Mesothelial cell of epicardium (in vitro differentiated cells): ENCODE results near the gene ARHGAP22. TPM values are rescaled to one million over a fixed set of nuclear protein-coding genes. Genes with fewer than 3 reads are reported as not detected.

Source experiments
- DNase-seq, 2 experiments: peaks; one replicate each; pipeline ENCODE4 v3.0.0; 2021; ENCODE audit warnings: low spot score in 2 of 2; ENCODE audit not compliant: unreplicated experiment in 2 of 2
- H3K27ac Mint-ChIP-seq: 2 replicates; pipeline ENCODE4 v1.8.0; 2021; ENCODE audit warnings: mixed read lengths
- H3K27me3 Mint-ChIP-seq: 2 replicates; pipeline ENCODE4 v1.8.0; 2021; ENCODE audit warnings: low read depth, mixed read lengths
- H3K36me3 Mint-ChIP-seq: 2 replicates; pipeline ENCODE4 v1.8.0; 2021; ENCODE audit warnings: mixed read lengths
- H3K4me1 Mint-ChIP-seq: 2 replicates; pipeline ENCODE4 v1.8.0; 2021; ENCODE audit warnings: mixed read lengths
- H3K4me3 Mint-ChIP-seq: 2 replicates; pipeline ENCODE4 v1.8.0; 2021; ENCODE audit warnings: mild to moderate bottlenecking, moderate library complexity, mixed read lengths
- H3K9me3 Mint-ChIP-seq: 2 replicates; pipeline ENCODE4 v1.8.0; 2021; ENCODE audit warnings: mixed read lengths
- CTCF ChIP-seq: fragments of 200-600 bp; sonication (generic); IDR thresholded peaks from one replicate; pipeline ENCODE4 v1.5.0; 2021; ENCODE audit warnings: antibody characterized with exemption; ENCODE audit not compliant: unreplicated experiment
- total RNA-seq: library from RNA; stranded (reverse); gene quantifications from 3 replicates; pipeline ENCODE4 v1.2.1, GENCODE V29; 2021

ARHGAP22 gene
- total RNA-seq, 1 donor from 2014 or later, result 2.9 TPM

- H3K4me3 Mint-ChIP-seq, result no peak overlapping the region
- H3K9me3 Mint-ChIP-seq, result peaks cover 7% of the 10 kb centered on the region
- no peaks in the 10 kb centered on the region for H3K27me3 Mint-ChIP-seq
- no peak for TF ChIP-seq CTCF
- no peak for DNase-seq
- H3K36me3 Mint-ChIP-seq, result no peaks in the 10 kb centered on the region
- peaks cover 25% of the 10 kb centered on the region for H3K4me1 Mint-ChIP-seq
- H3K27ac Mint-ChIP-seq, result no peak overlapping the region
These were observed 127.3 kb downstream of the ARHGAP22 start for GRCh38 chr10:48477616-48478015.

- no peaks in the 10 kb centered on the region for H3K36me3 Mint-ChIP-seq
- no peak overlapping the region for H3K4me3 Mint-ChIP-seq
These were observed 127.7 kb downstream of the ARHGAP22 start for GRCh38 chr10:48477141-48477540.

GRCh38 chr10:48476279-48476982 is 128.4 kb downstream of the ARHGAP22 start:
- Mint-ChIP-seq H3K27ac (peak overlapping the region; percentile 24), H3K4me1 (peaks cover 28% of the 10 kb centered on the region), H3K4me3 (no peak overlapping the region), H3K36me3 (no peaks in the 10 kb centered on the region), H3K27me3 (no peaks in the 10 kb centered on the region), H3K9me3 (peaks cover 9% of the 10 kb centered on the region)
- TF ChIP-seq CTCF, result no peak
- peak in 1 of 2 experiments; percentile 11 for DNase-seq

More at GRCh38 chr10:48477141-48477540, 127.7 kb downstream of the ARHGAP22 start:
- H3K27ac Mint-ChIP-seq, result no peak overlapping the region
- no peak for TF ChIP-seq CTCF
- no peaks in the 10 kb centered on the region for H3K27me3 Mint-ChIP-seq
- H3K4me1 Mint-ChIP-seq, result peaks cover 25% of the 10 kb centered on the region
- peaks cover 9% of the 10 kb centered on the region for H3K9me3 Mint-ChIP-seq
- no peak for DNase-seq

GRCh38 chr10:48475943-48476278 is 129.0 kb downstream of the ARHGAP22 start:
- peaks cover 9% of the 10 kb centered on the region for H3K9me3 Mint-ChIP-seq
- DNase-seq, result no peak
- H3K4me3 Mint-ChIP-seq, result no peak overlapping the region
- H3K27ac Mint-ChIP-seq, result peak overlapping the region; percentile 24
- TF ChIP-seq CTCF, result no peak
- H3K36me3 Mint-ChIP-seq, result no peaks in the 10 kb centered on the region
- H3K4me1 Mint-ChIP-seq, result peaks cover 30% of the 10 kb centered on the region
- no peaks in the 10 kb centered on the region for H3K27me3 Mint-ChIP-seq

GRCh38 chr10:48474765-48475365 is 130.0 kb downstream of the ARHGAP22 start:
- peaks cover 36% of the 10 kb centered on the region for H3K4me1 Mint-ChIP-seq
- no peak for DNase-seq

More at GRCh38 chr10:48474765-48475365, 130.0 kb downstream of the ARHGAP22 start:
- Mint-ChIP-seq H3K36me3 (no peaks in the 10 kb centered on the region), H3K27ac (no peak overlapping the region), H3K9me3 (peaks cover 9% of the 10 kb centered on the region), H3K27me3 (no peaks in the 10 kb centered on the region), H3K4me3 (no peak overlapping the region)
- no peak for TF ChIP-seq CTCF
